Right kidney (tissue), 9 donors: ENCODE measurements around the gene LIX1.
"Not testable (repeated sequence)": the region's sequence is repeated elsewhere in the genome, so short reads cannot be mapped to it uniquely, and the experiment has no call there.

Experiments
- DNase-seq: peaks from one replicate; pipeline ENCODE4 v3.0.0-alpha.2; 2016
- long read RNA-seq, 8 donors: transcript quantifications; one replicate each; lab custom pipeline, GENCODE V29; 2026

The LIX1 gene
- long read RNA-seq, donor 1, full-length matches to known transcripts, result 3 of 3 reads
- long read RNA-seq, donor 1, partial matches to known transcripts, result 0 of 3 reads
- long read RNA-seq, donor 1, other reads (novel, unspliced or antisense), result 0 of 3 reads
- long read RNA-seq, donor 2, full-length matches to known transcripts, result 1 of 1 reads
- long read RNA-seq, donor 2, partial matches to known transcripts, result 0 of 1 reads
- long read RNA-seq, donor 2, other reads (novel, unspliced or antisense), result 0 of 1 reads
- long read RNA-seq, donor 3, full-length matches to known transcripts, result 1 of 1 reads
- long read RNA-seq, donor 3, partial matches to known transcripts, result 0 of 1 reads
- long read RNA-seq, donor 3, other reads (novel, unspliced or antisense), result 0 of 1 reads
- long read RNA-seq, donor 4, result 0 reads
- long read RNA-seq, donor 5, result 0 reads
- long read RNA-seq, donor 6, result 0 reads
- long read RNA-seq, donor 7, full-length matches to known transcripts, result 2 of 2 reads
- long read RNA-seq, donor 7, partial matches to known transcripts, result 0 of 2 reads
- long read RNA-seq, donor 7, other reads (novel, unspliced or antisense), result 0 of 2 reads
- long read RNA-seq, donor 8, full-length matches to known transcripts, result 2 of 2 reads
- long read RNA-seq, donor 8, partial matches to known transcripts, result 0 of 2 reads
- long read RNA-seq, donor 8, other reads (novel, unspliced or antisense), result 0 of 2 reads

GRCh38 chr5:97142521-97143254 is at the start of gene LIX1:
TSS of gene LIX1 (minus strand) at chr5:97142611. CDS start at chr5:97142576, 35 bp downstream.
- peak; percentile 57 for DNase-seq

- no peak for DNase-seq
These were observed 49.5 kb upstream of the LIX1 start for GRCh38 chr5:97191893-97192292.

- not testable (repeated sequence) for DNase-seq
These were observed 47.1 kb upstream of the LIX1 start for GRCh38 chr5:97189523-97189922.

- DNase-seq, result no peak
These were observed 41.5 kb upstream of the LIX1 start for GRCh38 chr5:97183930-97184213.

GRCh38 chr5:97183100-97183929 is 40.9 kb upstream of the LIX1 start, which contains the start of gene RIOK2:
TSS of gene RIOK2 (minus strand) at chr5:97183247. CDS start at chr5:97183191, 56 bp downstream.
- DNase-seq, result peak; percentile 97

- no peak for DNase-seq
These were observed 40.2 kb upstream of the LIX1 start for GRCh38 chr5:97182571-97183099.

- no peak for DNase-seq
These were observed 39.6 kb upstream of the LIX1 start for GRCh38 chr5:97181856-97182545.

- not testable (repeated sequence) for DNase-seq
These were observed 37.0 kb upstream of the LIX1 start for GRCh38 chr5:97179457-97179856.

- no peak for DNase-seq
These were observed 29.8 kb upstream of the LIX1 start for GRCh38 chr5:97172227-97172626.

GRCh38 chr5:97171703-97172102 is 29.3 kb upstream of the LIX1 start:
- DNase-seq, result no peak

- no peak for DNase-seq
These were observed 25.0 kb upstream of the LIX1 start for GRCh38 chr5:97167435-97167834.

GRCh38 chr5:97165726-97166125 is 23.3 kb upstream of the LIX1 start:
- no peak for DNase-seq

GRCh38 chr5:97164846-97165245 is 22.4 kb upstream of the LIX1 start:
- DNase-seq, result no peak

GRCh38 chr5:97163790-97164285 is 21.4 kb upstream of the LIX1 start:
- no peak for DNase-seq

GRCh38 chr5:97163360-97163764 is 21.0 kb upstream of the LIX1 start:
- no peak for DNase-seq

- peak; percentile 26 for DNase-seq
These were observed 19.6 kb upstream of the LIX1 start for GRCh38 chr5:97162045-97162444.

GRCh38 chr5:97157689-97158088 is 15.3 kb upstream of the LIX1 start:
- no peak for DNase-seq

GRCh38 chr5:97151370-97151769 is 9.0 kb upstream of the LIX1 start:
- DNase-seq, result no peak

GRCh38 chr5:97150401-97150800 is 8.0 kb upstream of the LIX1 start:
- DNase-seq, result no peak

- no peak for DNase-seq
These were observed 7.3 kb upstream of the LIX1 start for GRCh38 chr5:97149709-97150108.

GRCh38 chr5:97148288-97148687 is 5.9 kb upstream of the LIX1 start:
- no peak for DNase-seq
